Measurements from ENCODE around the gene YTHDF1. TPM values are rescaled to one million over a fixed set of nuclear protein-coding genes. Genes with fewer than 3 reads are reported as not detected.

Gene YTHDF1
- total RNA-seq, 1 experiment from 2014 or later, result 85.4 TPM

DNA sequence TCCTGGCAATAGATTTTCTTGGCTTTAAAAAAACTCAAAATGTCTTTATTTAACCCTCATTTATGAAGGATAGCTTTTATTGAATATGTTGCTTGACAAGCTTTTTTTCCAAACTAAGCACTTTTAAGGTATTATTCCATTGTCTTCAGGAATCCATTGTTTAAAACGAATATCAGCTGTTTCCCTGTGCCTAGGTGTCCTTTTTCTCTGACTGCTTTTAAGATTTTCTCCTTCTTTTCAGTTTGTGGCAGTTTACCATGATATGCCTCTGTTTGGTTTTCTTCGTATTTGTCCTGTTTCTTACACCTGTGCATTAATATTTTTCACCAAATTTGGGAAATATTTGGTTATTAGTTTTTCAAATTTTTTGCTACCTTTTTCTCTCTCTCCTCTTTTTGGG, 68.4 kb downstream of the YTHDF1 start:
- no peaks in the 10 kb centered on the region for H3K79me1 ChIP-seq (ENCODE audit: insufficient read depth, low read depth, low read length, poor library complexity, severe bottlenecking)
- no peaks in the 10 kb centered on the region for H3K4me1 ChIP-seq (ENCODE audit: insufficient read depth, low read length)
- TF ChIP-seq CTCF (conservative IDR thresholded peaks at IDR 0.05), result no peak
- Mint-ChIP-seq H3K36me3 (ENCODE audit: insufficient read depth in 1 of 3, low read depth in 3 of 3) (peaks cover 2 to 19% (median 9%) of the 10 kb centered on the region in 3 experiments; a peak in 6 of 7 replicates), H3K27me3 (ENCODE audit: low read depth) (peaks cover 32% of the 10 kb centered on the region), H3K27ac (no peak overlapping the region), H3K4me1 (peaks cover 3 to 8% of the 10 kb centered on the region in 2 experiments; a peak in 3 of 4 replicates), H3K4me3 (no peak overlapping the region), H3K9me3 (peaks cover 18 to 30% of the 10 kb centered on the region in 2 experiments)
- H2BK12ac ChIP-seq (ENCODE audit: insufficient read length, low read depth, low read length), result no peak overlapping the region
- H3T11ph ChIP-seq (ENCODE audit: low read length), result no peak overlapping the region
- no peak overlapping the region for H3K23ac ChIP-seq (ENCODE audit: insufficient read length, low read depth, low read length)
- H3K56ac ChIP-seq (ENCODE audit: insufficient read length, low read depth, low read length), result no peak overlapping the region
- H3K9ac ChIP-seq (ENCODE audit: extremely low read depth, insufficient read length, low read length), result no peak overlapping the region
- no peaks in the 10 kb centered on the region for H3K79me2 ChIP-seq (ENCODE audit: insufficient read depth, low read length)
- no peak overlapping the region for H2AK5ac ChIP-seq (ENCODE audit: insufficient read length, low read length)
- H2BK20ac ChIP-seq (ENCODE audit: low read depth, low read length, poor library complexity, severe bottlenecking), result no peak overlapping the region
- WGBS (ENCODE audit: extremely low coverage, insufficient read length, low lambda C conversion rate), result no CpG with 5 or more reads among the region's 2 CpGs
- no peak overlapping the region for H2AFZ ChIP-seq (ENCODE audit: low read length)
- H2BK120ac ChIP-seq (ENCODE audit: low read depth, low read length, poor library complexity, severe bottlenecking), result no peak overlapping the region
- no peak overlapping the region for H4K5ac ChIP-seq (ENCODE audit: insufficient read length, low read depth, low read length)
- no peak overlapping the region for H4K8ac ChIP-seq (replicated peaks; ENCODE audit: insufficient read length, low read depth, low read length)
- no peak overlapping the region for H2BK5ac ChIP-seq (ENCODE audit: insufficient read length, low read length)
- no peak overlapping the region for H3K27ac ChIP-seq (ENCODE audit: insufficient read length, low read depth, low read length)
- no peaks in the 10 kb centered on the region for H3K27me3 ChIP-seq (ENCODE audit: insufficient read depth, low read length)
- H4K20me1 ChIP-seq (ENCODE audit: control insufficient read depth, insufficient read depth, insufficient read length), result no peaks in the 10 kb centered on the region
- H3K14ac ChIP-seq (ENCODE audit: insufficient read depth, low read length), result no peak overlapping the region
- peaks cover 8% of the 10 kb centered on the region for H3K9me3 ChIP-seq (ENCODE audit: control insufficient read depth, low read depth, low read length)
- no peak for DNase-seq
- H3K18ac ChIP-seq (ENCODE audit: insufficient read length, low read depth, low read length), result no peak overlapping the region
- no peak overlapping the region for H2BK15ac ChIP-seq (ENCODE audit: low read depth, low read length)
- H3K23me2 ChIP-seq (ENCODE audit: insufficient read length, low read depth, low read length, poor library complexity, severe bottlenecking), result no peaks in the 10 kb centered on the region
- no peak overlapping the region for H4K91ac ChIP-seq (ENCODE audit: insufficient read length, low read depth, low read length)
- no peak overlapping the region for H3K4ac ChIP-seq (ENCODE audit: low read depth, low read length)
- no peak overlapping the region for H3K4me2 ChIP-seq (ENCODE audit: insufficient read depth, insufficient read length, low read length)

Small RNAs within 50 kb of the gene (microRNA-seq; reads per million reads assigned to microRNA genes)
- gene MIR124-3 (ENCODE audit: borderline microRNAs expressed), result not detected
- gene MIR3196 (ENCODE audit: borderline microRNAs expressed), result not detected

Other genes with a start within 250 kb of the YTHDF1 start
- 0.22 and 0.35 TPM in 2 replicates for gene BHLHE23, start 209.2 kb downstream of the YTHDF1 start, total RNA-seq (2021)
- gene BIRC7, start 19.8 kb upstream of the YTHDF1 start, total RNA-seq (2021), result 0.31 TPM in 1 of 2 replicates, not detected in the other
- gene NKAIN4, start 38.3 kb upstream of the YTHDF1 start, total RNA-seq (2021), result 19.1 and 20.9 TPM in 2 replicates
- 111 and 114 TPM in 2 replicates for gene ARFGAP1, start 56.7 kb upstream of the YTHDF1 start, total RNA-seq (2021)
- 1.3 and 2.3 TPM in 2 replicates for gene COL20A1, start 77.1 kb upstream of the YTHDF1 start, total RNA-seq (2021)
- gene CHRNA4, start 145.2 kb upstream of the YTHDF1 start, total RNA-seq (2021), result 1.1 and 2.5 TPM in 2 replicates